Spleen (tissue), 7 donors: ENCODE data around the gene PRDM16.

Experiments
- POLR2A ChIP-seq, 3 donors: fragments of 450-650 bp; IDR thresholded peaks; one replicate each; pipeline ENCODE4 v1.5.1; 2017; ENCODE audit warnings: antibody characterized with exemption in 3 of 3, mild to moderate bottlenecking in 1 of 3
- POLR2AphosphoS5 ChIP-seq, 3 donors: sonication (generic); formaldehyde crosslinking; IDR thresholded peaks; one replicate each; pipeline ENCODE4 v1.5.1; 2017; ENCODE audit warnings: antibody characterized with exemption in 3 of 3
- TF ChIP-seq, protein P1 (sequence below), 11 experiments: fragments of 200-600 bp in 7 of 11; fragments of 450-650 bp in 4 of 11; sonication (generic) in 4 of 11; IDR thresholded peaks in 8 of 11; conservative IDR thresholded peaks in 3 of 11; 1 replicate in 7 of 11; 2 replicates in 4 of 11; pipeline versions ENCODE4 v1.4.0 to v1.8.0; 2016 to 2021; ENCODE audit warnings: antibody characterized with exemption in 11 of 11, inconsistent platforms in 4 of 11, mild to moderate bottlenecking in 1 of 11
- donor health status: DM: no; HTN: no; CAD: no; lungs with moderate emphysema.
- donor health status: DM: no; HTN: no; CAD: no.
- donor health status: DM: no; HTN: no; CAD: no.

DNA sequence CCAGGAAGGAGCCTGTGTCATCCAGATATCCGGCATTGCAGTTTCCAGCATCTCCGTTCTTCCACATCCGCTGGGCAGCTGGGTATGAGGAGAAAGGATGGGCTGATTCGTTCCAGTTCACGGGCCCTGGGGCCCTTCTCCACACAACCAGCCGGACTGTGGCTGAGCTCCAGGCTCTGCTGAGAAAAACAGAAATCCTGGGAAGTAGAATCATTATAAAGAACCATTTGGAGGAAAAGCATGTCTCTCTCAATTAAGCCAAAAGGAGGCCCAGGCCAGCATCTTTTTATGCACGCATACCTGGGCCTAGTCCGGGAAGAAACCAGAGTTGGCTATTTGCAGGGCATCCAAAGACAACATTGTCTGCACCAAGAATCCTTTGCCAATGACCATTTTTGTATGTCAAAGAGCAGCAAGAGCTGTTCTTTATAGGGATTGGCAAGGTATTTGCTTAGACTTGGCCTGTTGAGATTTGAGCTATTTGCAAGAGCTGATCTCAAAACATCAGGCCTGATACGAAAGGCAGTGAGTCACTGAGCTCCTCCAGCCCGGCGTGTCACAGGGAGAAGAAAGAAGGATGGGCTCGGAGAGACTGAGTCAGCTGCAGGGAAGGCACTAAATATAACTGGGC is 300.6 kb downstream of the PRDM16 start:
- TF ChIP-seq, protein P1, sequence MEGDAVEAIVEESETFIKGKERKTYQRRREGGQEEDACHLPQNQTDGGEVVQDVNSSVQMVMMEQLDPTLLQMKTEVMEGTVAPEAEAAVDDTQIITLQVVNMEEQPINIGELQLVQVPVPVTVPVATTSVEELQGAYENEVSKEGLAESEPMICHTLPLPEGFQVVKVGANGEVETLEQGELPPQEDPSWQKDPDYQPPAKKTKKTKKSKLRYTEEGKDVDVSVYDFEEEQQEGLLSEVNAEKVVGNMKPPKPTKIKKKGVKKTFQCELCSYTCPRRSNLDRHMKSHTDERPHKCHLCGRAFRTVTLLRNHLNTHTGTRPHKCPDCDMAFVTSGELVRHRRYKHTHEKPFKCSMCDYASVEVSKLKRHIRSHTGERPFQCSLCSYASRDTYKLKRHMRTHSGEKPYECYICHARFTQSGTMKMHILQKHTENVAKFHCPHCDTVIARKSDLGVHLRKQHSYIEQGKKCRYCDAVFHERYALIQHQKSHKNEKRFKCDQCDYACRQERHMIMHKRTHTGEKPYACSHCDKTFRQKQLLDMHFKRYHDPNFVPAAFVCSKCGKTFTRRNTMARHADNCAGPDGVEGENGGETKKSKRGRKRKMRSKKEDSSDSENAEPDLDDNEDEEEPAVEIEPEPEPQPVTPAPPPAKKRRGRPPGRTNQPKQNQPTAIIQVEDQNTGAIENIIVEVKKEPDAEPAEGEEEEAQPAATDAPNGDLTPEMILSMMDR (IDR thresholded peaks at IDR 0.05 in 8 of 11, conservative IDR thresholded peaks at IDR 0.05 in 3 of 11), result no peak
- TF ChIP-seq POLR2AphosphoS5 (IDR thresholded peaks at IDR 0.05) (no peak), POLR2A (IDR thresholded peaks at IDR 0.05) (no peak)
